ENCODE measurements around the gene ELL.

GRCh38 chr19:18406749-18407148 is 115.1 kb downstream of the ELL start:
- TF ChIP-seq JUND (IDR thresholded peaks at IDR 0.05) (no peak), ATF3 (IDR thresholded peaks at IDR 0.05) (no peak), POLR2A (IDR thresholded peaks at IDR 0.05; ENCODE audit: borderline replicate concordance, extremely low read depth, insufficient read depth, insufficient read length) (no peak)
